H54 (cell line): Measurements from ENCODE around the gene GRIN2D.

Source experiments
- DNase-seq: peaks from one replicate; pipeline ENCODE4 v3.0.0; 2011; ENCODE audit warnings: low spot score, mixed read lengths; ENCODE audit not compliant: insufficient read length
- FAIRE-seq: peaks from 3 replicates; lab custom pipeline; 2011; peaks lifted over from hg19 to GRCh38; lab: Jason Lieb, UNC
- POLR2A ChIP-seq: IDR thresholded peaks from 2 replicates; pipeline ENCODE4 v1.6.1; 2011; ENCODE audit warnings: low read depth, mild to moderate bottlenecking, low read length

Gene GRIN2D

DNA sequence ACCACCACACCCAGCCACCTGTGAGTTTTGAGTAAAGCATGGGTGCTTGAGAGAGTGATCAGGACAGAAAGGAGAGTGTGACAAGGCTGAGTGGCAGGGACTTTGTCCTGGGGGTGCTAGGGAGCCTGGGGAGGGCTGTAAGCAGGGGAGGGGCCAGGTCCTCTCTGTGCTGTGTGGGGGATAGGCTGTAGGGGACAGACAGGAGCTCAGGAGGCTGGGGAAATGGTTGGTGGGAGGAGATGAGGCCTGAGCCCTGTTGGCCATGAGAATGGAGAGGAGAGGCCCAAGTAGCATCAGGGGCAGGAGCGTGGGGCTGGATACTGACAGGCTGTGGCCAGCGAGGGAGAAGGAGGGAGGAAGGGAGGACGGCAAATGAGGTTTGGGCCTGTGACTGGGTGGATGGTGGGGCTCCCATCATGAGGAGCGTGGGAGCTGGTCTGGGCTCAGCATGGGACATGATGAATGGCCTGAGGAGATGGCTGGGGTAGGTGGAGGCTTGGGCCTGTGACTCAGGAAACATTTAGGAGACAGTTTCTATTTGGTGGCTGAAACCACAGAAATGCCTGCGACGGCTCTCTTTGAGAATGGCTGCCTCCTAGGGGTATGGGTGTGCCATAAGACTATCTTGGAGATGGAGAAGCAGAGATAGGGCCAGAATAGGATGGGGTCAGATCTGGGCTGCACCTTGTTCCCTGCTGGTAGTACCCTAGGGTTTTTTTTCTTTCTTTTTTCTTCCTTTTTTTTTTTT lies 25.0 kb downstream of the GRIN2D start:
- peak; percentile 55 for FAIRE-seq
- DNase-seq: no peak
- no peak for TF ChIP-seq POLR2A

DNA sequence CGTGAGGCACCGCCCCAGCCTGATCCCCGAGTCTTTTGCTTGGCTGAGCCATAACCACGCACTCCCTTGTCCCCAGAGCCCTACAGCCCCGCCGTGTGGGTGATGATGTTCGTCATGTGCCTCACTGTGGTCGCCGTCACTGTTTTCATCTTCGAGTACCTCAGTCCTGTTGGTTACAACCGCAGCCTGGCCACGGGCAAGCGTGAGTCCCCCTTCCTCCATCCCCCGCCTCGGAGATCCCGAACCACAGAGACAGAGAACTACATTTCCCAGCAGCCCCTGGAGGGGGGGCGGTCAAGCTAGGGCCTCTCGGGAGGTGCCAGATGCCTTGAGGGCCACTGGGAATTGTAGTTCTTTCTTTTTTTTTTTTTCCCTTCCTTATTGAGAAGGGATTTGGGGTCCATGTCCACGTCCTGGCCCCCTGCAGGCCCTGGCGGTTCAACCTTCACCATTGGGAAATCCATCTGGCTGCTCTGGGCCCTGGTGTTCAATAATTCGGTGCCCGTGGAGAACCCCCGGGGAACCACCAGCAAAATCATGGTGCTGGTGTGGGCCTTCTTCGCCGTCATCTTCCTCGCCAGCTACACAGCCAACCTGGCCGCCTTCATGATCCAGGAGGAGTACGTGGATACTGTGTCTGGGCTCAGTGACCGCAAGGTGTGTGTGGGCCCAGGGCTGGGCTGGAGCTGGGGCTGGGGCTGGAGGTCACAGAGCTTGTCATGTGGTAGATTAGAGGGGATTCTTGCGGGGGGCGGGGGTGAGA lies 25.9 kb downstream of the GRIN2D start:
- no peak for TF ChIP-seq POLR2A
- FAIRE-seq (no peak), DNase-seq (no peak)

- TF ChIP-seq POLR2A: no peak
- DNase-seq (no peak), FAIRE-seq (no peak)
Observed at GRCh38 chr19:48421548-48421947, 28.1 kb downstream of the GRIN2D start.

DNA sequence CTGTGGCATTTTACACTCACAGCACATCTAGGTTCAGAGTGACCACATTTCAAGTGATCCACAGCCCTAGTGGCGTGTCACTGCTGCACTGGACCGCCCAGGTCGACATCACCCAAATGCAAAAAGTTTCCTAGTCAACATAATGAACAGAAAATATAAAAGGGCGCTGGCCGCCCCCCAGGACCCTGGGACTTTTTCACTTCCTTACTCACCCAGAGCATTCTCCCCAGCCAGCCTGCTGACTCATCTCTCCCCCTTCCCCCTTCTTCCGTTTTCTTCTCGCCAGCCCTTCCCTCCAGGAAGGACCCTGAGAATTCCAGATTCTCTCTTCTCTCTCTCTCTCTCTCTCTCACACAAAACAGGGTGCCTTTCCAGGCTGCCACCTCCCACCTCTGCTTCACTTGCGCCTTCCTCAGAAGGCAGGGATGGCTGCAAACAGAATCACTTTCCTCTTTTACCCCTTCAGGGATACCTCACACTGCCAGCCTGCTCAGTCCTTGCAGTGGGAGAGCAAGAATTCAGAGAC lies 31.3 kb downstream of the GRIN2D start:
- FAIRE-seq: no peak
- peak; percentile 51 for DNase-seq
- no peak for TF ChIP-seq POLR2A

- TF ChIP-seq POLR2A: no peak
- FAIRE-seq (no peak), DNase-seq (no peak)
Observed at GRCh38 chr19:48428670-48429069, 35.2 kb downstream of the GRIN2D start.

DNA sequence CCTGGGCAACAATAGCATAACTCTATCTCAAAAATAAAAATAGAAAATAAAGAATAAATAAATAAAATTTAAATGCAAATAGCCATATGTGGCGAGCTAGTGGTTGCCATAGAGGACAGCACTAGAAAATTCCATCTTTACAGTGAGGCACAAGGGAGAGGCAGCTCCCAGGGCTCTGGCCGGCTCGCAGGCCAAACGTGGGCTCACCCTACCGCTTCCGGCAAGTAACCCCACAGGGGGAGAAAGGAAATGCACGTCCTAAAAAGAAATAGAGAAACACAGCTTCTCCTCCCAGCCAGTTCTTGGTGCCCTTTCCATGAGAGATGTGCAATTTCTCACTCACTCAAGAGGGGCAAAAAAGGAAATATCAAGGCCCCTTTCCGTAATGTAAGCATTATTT lies 39.9 kb downstream of the GRIN2D start:
- FAIRE-seq: no peak
- TF ChIP-seq POLR2A: no peak

DNA sequence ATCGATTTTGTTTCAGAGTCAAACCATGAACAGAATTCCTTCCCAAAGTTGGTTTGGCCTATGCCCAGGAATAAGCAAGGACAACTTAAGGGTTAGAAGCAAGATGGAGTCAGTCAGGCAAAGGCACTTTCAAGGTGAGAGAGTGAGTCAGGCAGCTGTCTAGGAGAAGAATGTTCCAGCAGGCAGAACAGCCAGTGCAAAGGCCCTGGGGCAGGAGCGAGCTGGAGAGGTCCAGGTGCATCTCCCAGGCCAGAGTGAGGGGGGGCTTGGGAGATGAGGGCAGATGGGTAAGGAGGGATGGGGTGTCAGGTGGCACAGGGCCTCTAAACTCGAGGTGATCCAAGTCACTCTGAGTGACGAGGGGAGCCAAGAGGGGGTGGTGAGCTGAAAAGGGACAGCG lies 43.1 kb downstream of the GRIN2D start:
- no peak for TF ChIP-seq POLR2A
- DNase-seq: no peak
- no peak for FAIRE-seq

More for the DNA sequence above, 39.9 kb downstream of the GRIN2D start:
- no peak for DNase-seq

DNA sequence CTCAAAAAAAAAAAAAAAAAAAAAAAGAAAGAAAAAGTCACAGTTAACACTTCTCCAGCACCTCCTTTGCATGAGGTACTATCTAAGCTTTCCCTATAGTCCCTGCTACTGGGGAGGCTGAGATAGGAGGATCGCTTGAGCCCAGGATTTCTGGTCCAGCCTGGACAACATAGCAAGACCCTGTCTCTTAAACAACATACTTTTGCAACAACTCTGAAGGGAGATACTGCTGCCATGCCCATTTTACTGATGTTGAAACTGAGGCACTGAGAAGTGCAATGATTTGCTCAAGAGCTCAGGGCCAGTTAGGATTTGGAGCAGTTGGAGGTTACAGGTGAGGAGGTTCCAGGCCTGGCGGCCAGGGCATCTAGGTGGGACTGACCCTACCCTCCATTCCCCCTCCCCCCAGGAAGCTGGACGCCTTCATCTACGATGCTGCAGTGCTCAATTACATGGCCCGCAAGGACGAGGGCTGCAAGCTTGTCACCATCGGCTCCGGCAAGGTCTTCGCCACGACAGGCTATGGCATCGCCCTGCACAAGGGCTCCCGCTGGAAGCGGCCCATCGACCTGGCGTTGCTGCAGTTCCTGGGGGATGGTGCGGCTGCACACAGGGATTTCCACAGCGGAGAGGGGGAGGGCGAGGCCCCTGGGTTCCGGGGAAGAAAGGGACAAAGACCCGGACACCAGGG lies 48.0 kb downstream of the GRIN2D start:
- no peak for TF ChIP-seq POLR2A
- FAIRE-seq (no peak), DNase-seq (no peak)

DNA sequence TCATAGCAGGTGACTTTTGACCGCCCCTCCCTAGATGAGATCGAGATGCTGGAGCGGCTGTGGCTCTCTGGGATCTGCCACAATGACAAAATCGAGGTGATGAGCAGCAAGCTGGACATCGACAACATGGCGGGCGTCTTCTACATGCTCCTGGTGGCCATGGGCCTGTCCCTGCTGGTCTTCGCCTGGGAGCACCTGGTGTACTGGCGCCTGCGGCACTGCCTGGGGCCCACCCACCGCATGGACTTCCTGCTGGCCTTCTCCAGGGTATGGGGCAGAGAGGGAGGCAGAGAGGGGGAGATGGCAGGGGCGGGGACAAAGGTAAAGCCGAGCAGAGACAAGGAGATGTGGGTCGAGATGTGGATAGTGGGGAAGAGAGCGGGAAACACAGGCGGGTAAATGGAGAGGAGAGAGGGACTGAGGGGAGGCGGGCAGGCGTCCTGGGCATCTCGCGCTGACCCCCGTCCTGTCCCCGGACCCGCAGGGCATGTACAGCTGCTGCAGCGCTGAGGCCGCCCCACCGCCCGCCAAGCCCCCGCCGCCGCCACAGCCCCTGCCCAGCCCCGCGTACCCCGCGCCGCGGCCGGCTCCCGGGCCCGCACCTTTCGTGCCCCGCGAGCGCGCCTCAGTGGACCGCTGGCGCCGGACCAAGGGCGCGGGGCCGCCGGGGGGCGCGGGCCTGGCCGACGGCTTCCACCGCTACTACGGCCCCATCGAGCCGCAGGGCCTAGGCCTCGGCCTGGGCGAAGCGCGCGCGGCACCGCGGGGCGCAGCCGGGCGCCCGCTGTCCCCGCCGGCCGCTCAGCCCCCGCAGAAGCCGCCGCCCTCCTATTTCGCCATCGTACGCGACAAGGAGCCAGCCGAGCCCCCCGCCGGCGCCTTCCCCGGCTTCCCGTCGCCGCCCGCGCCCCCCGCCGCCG lies 48.9 kb downstream of the GRIN2D start:
- no peak for TF ChIP-seq POLR2A
- DNase-seq (no peak), FAIRE-seq (no peak)

DNA sequence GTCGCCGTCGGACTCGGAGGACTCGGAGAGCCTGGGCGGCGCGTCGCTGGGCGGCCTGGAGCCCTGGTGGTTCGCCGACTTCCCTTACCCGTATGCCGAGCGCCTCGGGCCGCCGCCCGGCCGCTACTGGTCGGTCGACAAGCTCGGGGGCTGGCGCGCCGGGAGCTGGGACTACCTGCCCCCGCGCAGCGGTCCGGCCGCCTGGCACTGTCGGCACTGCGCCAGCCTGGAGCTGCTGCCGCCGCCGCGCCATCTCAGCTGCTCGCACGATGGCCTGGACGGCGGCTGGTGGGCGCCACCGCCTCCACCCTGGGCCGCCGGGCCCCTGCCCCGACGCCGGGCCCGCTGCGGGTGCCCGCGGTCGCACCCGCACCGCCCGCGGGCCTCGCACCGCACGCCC lies 49.8 kb downstream of the GRIN2D start:
- DNase-seq (no peak), FAIRE-seq (no peak)
- no peak for TF ChIP-seq POLR2A
